Measurements from ENCODE around the gene PRRC1.

DNA sequence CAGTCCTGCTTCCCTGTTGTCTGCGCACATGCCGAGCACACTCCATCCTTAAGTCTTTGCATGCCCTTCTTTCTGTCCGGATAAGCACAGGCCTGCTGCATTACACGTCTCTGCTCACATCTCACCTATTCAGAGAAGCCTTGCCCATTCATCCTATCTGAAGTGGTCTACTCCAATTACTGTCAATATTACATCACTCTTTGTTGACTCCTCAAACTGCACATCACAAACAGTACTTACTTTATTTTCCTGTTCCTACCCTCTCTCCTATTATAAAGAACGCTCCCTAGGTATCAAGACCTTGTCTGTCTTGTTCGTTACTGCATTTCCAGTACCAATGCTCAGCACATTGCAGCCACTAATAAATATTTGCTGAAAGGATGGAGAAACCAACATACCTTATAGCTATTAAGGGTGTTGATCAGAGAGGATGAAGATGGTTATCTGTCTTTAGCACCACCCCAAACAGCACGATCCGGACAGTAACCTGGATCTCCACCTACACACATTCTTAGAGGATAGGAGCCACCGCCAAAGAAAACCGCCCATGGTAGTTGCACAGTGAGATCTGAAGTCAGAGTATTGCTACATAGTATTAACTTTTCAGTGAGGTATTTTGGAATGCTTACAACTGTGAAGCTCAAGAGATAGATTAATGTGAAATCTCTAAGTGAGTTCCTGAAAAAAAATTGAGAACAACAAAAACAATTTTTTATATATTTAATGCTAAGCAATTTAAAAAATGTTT lies 1.6 kb upstream of the PRRC1 start:
- TF ChIP-seq, protein P1, sequence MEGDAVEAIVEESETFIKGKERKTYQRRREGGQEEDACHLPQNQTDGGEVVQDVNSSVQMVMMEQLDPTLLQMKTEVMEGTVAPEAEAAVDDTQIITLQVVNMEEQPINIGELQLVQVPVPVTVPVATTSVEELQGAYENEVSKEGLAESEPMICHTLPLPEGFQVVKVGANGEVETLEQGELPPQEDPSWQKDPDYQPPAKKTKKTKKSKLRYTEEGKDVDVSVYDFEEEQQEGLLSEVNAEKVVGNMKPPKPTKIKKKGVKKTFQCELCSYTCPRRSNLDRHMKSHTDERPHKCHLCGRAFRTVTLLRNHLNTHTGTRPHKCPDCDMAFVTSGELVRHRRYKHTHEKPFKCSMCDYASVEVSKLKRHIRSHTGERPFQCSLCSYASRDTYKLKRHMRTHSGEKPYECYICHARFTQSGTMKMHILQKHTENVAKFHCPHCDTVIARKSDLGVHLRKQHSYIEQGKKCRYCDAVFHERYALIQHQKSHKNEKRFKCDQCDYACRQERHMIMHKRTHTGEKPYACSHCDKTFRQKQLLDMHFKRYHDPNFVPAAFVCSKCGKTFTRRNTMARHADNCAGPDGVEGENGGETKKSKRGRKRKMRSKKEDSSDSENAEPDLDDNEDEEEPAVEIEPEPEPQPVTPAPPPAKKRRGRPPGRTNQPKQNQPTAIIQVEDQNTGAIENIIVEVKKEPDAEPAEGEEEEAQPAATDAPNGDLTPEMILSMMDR (IDR thresholded peaks at IDR 0.05): no peak
- no peak for TF ChIP-seq POLR2AphosphoS5 (IDR thresholded peaks at IDR 0.05; ENCODE audit: insufficient read depth in 1 of 2, low read depth in 1 of 2)

All from vagina (tissue), 2 donors.